Activated B cell treated with CpG ODN at 0.5 μM for 24 hours (primary cell): ENCODE data around the gene RYR1. TPM values are rescaled to one million over a fixed set of nuclear protein-coding genes. Genes with fewer than 3 reads are reported as not detected.
"Not testable (repeated sequence)": the region's sequence is repeated elsewhere in the genome, so short reads cannot be mapped to it uniquely, and the experiment has no call there.

Experiments
- ATAC-seq: fragments of 200-7000 bp; cut with Tn5 transposase; one replicate; pipeline ENCODE4 v1.10.0; 2021; ENCODE audit warnings: low read depth, mild to moderate bottlenecking, moderate library complexity
- CTCF ChIA-PET: fragments of 350-600 bp; sonication (Branson Sonifier 250); formaldehyde crosslinking; loops from one replicate; lab custom pipeline; 2021; ENCODE audit warnings: antibody characterized with exemption; lab: Charles Lee
- POLR2A ChIA-PET: fragments of 350-600 bp; sonication (Branson Sonifier 250); formaldehyde crosslinking; loops from one replicate; lab custom pipeline; 2021; ENCODE audit warnings: antibody characterized with exemption; lab: Charles Lee
- DNase-seq: peaks from one replicate; pipeline ENCODE4 v3.0.0; 2022
- H3K27ac Mint-ChIP-seq: one replicate; pipeline ENCODE4 v1.8.0; 2020; ENCODE audit warnings: mixed read lengths
- H3K27me3 Mint-ChIP-seq: one replicate; pipeline ENCODE4 v1.8.0; 2021; ENCODE audit warnings: mixed read lengths
- H3K36me3 Mint-ChIP-seq: one replicate; pipeline ENCODE4 v1.8.0; 2021; ENCODE audit warnings: low read depth, mixed read lengths
- H3K4me1 Mint-ChIP-seq: one replicate; pipeline ENCODE4 v1.8.0; 2021; ENCODE audit warnings: mixed read lengths
- H3K4me3 Mint-ChIP-seq: one replicate; pipeline ENCODE4 v1.8.0; 2020; ENCODE audit warnings: mild to moderate bottlenecking, mixed read lengths
- H3K9me3 Mint-ChIP-seq: one replicate; pipeline ENCODE4 v1.8.0; 2020; ENCODE audit warnings: mixed read lengths
- CTCF ChIP-seq: fragments of 200-600 bp; IDR thresholded peaks from one replicate; pipeline ENCODE4 v1.8.0; 2022; ENCODE audit warnings: antibody characterized with exemption, mild to moderate bottlenecking
- intact Hi-C: fragments of 100-400 bp; cut with micrococcal nuclease; formaldehyde crosslinking; loops from one replicate; pipeline ENCODE4 v1.15.1; 2024
- total RNA-seq: library from RNA; stranded (reverse); gene quantifications from 2 replicates; pipeline ENCODE4 v1.2.3, GENCODE V29; 2022

Gene RYR1
- total RNA-seq, 1 donor from 2014 or later = 4.1 TPM

- H3K4me1 Mint-ChIP-seq = peaks cover 5% of the 10 kb centered on the region
- intact Hi-C loops = loop anchor here (10.0 kb wide), 1 partner anchor 367 kb away; no protein-coding TSS in a partner anchor
- no peaks in the 10 kb centered on the region for H3K27me3 Mint-ChIP-seq
- no peak overlapping the region for H3K27ac Mint-ChIP-seq
- ATAC-seq (no peak), DNase-seq (no peak)
- CTCF ChIA-PET = interaction anchor here (0.5 to 1.1 kb wide), 2 partner anchors 72 to 114 kb away, joined by 3 read pairs; no protein-coding TSS in a partner anchor
- TF ChIP-seq CTCF = no peak
- no peak overlapping the region for H3K4me3 Mint-ChIP-seq
- H3K9me3 Mint-ChIP-seq = no peaks in the 10 kb centered on the region
- H3K36me3 Mint-ChIP-seq = no peaks in the 10 kb centered on the region
- POLR2A ChIA-PET = interaction anchor here (1.0 kb wide), 1 partner anchor 131 kb away, joined by 3 read pairs; no protein-coding TSS in a partner anchor
Observed at GRCh38 chr19:38517321-38517720, 83.8 kb downstream of the RYR1 start.

GRCh38 chr19:38517980-38518379 is 84.5 kb downstream of the RYR1 start:
- CTCF ChIA-PET = interaction anchor here (1.1 kb wide), 1 partner anchor 115 kb away, joined by 3 read pairs; no protein-coding TSS in a partner anchor
- POLR2A ChIA-PET, H3K36me3 Mint-ChIP-seq, H3K27ac Mint-ChIP-seq, H3K9me3 Mint-ChIP-seq, H3K4me3 Mint-ChIP-seq, DNase-seq, H3K27me3 Mint-ChIP-seq, H3K4me1 Mint-ChIP-seq, ATAC-seq: not testable (repeated sequence)
- intact Hi-C loops = loop anchor here (10.0 kb wide), 1 partner anchor 367 kb away; no protein-coding TSS in a partner anchor

- TF ChIP-seq CTCF = no peak
- Mint-ChIP-seq H3K4me1 (peaks cover 5% of the 10 kb centered on the region), H3K36me3 (no peaks in the 10 kb centered on the region), H3K9me3 (no peaks in the 10 kb centered on the region), H3K27me3 (no peaks in the 10 kb centered on the region), H3K27ac (no peak overlapping the region), H3K4me3 (no peak overlapping the region)
- intact Hi-C loops = loop anchor here (10.0 kb wide), 1 partner anchor 366 kb away; no protein-coding TSS in a partner anchor
- POLR2A ChIA-PET = interaction anchor here (0.8 kb wide), 1 partner anchor 38 kb away, joined by 5 read pairs; no protein-coding TSS in a partner anchor
- DNase-seq (no peak), ATAC-seq (no peak)
- CTCF ChIA-PET = interaction anchor here (0.8 kb wide), 1 partner anchor 11 kb away, joined by 3 read pairs; no protein-coding TSS in a partner anchor
Observed at GRCh38 chr19:38519168-38519567, 85.7 kb downstream of the RYR1 start.

GRCh38 chr19:38519988-38520387 is 86.5 kb downstream of the RYR1 start:
- Mint-ChIP-seq H3K4me3 (no peak overlapping the region), H3K27ac (no peak overlapping the region), H3K27me3 (peaks cover 5% of the 10 kb centered on the region), H3K4me1 (peaks cover 3% of the 10 kb centered on the region), H3K9me3 (no peaks in the 10 kb centered on the region), H3K36me3 (no peaks in the 10 kb centered on the region)
- no peak for ATAC-seq
- CTCF ChIA-PET = interaction anchor here (0.8 kb wide), 1 partner anchor 10 kb away, joined by 3 read pairs; no protein-coding TSS in a partner anchor
- no peak for DNase-seq
- intact Hi-C loops = loop anchor here (10.0 kb wide), 1 partner anchor 365 kb away; no protein-coding TSS in a partner anchor
- no peak for TF ChIP-seq CTCF
- POLR2A ChIA-PET = interaction anchor here (0.5 to 0.8 kb wide), 2 partner anchors 30 to 39 kb away, joined by 3 to 5 read pairs; no protein-coding TSS in a partner anchor

- Mint-ChIP-seq H3K9me3 (no peaks in the 10 kb centered on the region), H3K36me3 (no peaks in the 10 kb centered on the region), H3K27me3 (peaks cover 11% of the 10 kb centered on the region), H3K4me1 (no peaks in the 10 kb centered on the region), H3K4me3 (no peak overlapping the region), H3K27ac (no peak overlapping the region)
- no peak for DNase-seq
- CTCF ChIA-PET = no interaction called here
- ATAC-seq = no peak
- TF ChIP-seq CTCF = no peak
- POLR2A ChIA-PET = no interaction called here
- intact Hi-C loops = no loop called here
Observed at GRCh38 chr19:38522915-38523314, 89.4 kb downstream of the RYR1 start.
